HepG2 (cell line): ENCODE results near the gene SETD1B. TPM values are rescaled to one million over a fixed set of nuclear protein-coding genes. Genes with fewer than 3 reads are reported as not detected.
A peak's percentile ranks its signal among the peaks of the same experiment; 100 is the strongest.

Experiments used
- GMEB1 ChIP-seq: sonication (generic); formaldehyde crosslinking; IDR thresholded peaks from 2 replicates; pipeline ENCODE4 v1.5.1; 2020; ENCODE audit warnings: missing genetic modification reagents, mild to moderate bottlenecking, borderline replicate concordance
- GTF2F1 ChIP-seq: fragments of 150-350 bp; IDR thresholded peaks from 2 replicates; pipeline ENCODE4 v1.6.1; 2014; ENCODE audit warnings: low read length
- JARID2 ChIP-seq: sonication (generic); formaldehyde crosslinking; IDR thresholded peaks from 2 replicates; pipeline ENCODE4 v1.8.1; 2023; ENCODE audit warnings: missing genetic modification reagents, inconsistent platforms; ENCODE audit not compliant: insufficient replicate concordance
- MAFK ChIP-seq, 2 experiments: IDR thresholded peaks in 1 of 2; conservative IDR thresholded peaks in 1 of 2; 2 replicates each; pipeline ENCODE4 v1.6.1; 2011; ENCODE audit warnings: improper control_type of control experiment in 2 of 2, low read length in 2 of 2
- MED1 ChIP-seq: sonication (generic); formaldehyde crosslinking; IDR thresholded peaks from 2 replicates; pipeline ENCODE4 v1.4.0; 2020; ENCODE audit warnings: missing genetic modification reagents
- REL ChIP-seq: sonication (generic); formaldehyde crosslinking; conservative IDR thresholded peaks from 2 replicates; pipeline ENCODE4 v1.8.0; 2022; ENCODE audit warnings: mild to moderate bottlenecking, missing genetic modification reagents, moderate library complexity
- SALL1 ChIP-seq: sonication (generic); formaldehyde crosslinking; IDR thresholded peaks from 2 replicates; pipeline ENCODE4 v1.8.0; 2022; ENCODE audit warnings: mild to moderate bottlenecking, missing genetic modification reagents
- SIN3A ChIP-seq: IDR thresholded peaks from 2 replicates; pipeline ENCODE4 v1.6.1; 2011; ENCODE audit warnings: low read depth, mild to moderate bottlenecking, control low read depth, low read length, borderline replicate concordance
- SNAI1 ChIP-seq: sonication (generic); formaldehyde crosslinking; IDR thresholded peaks from 2 replicates; pipeline ENCODE4 v1.5.0; 2020; ENCODE audit warnings: mild to moderate bottlenecking, missing genetic modification reagents, borderline replicate concordance
- STAG1 ChIP-seq: sonication (generic); formaldehyde crosslinking; IDR thresholded peaks from 2 replicates; pipeline ENCODE4 v1.4.0; 2020; ENCODE audit warnings: missing genetic modification reagents
- TEAD3 ChIP-seq: optimal IDR thresholded peaks from 2 replicates; pipeline ENCODE3; 2016; ENCODE audit warnings: borderline replicate concordance
- ZFP62 ChIP-seq: sonication (generic); formaldehyde crosslinking; IDR thresholded peaks from 2 replicates; pipeline ENCODE4 v1.4.0; 2020; ENCODE audit warnings: missing genetic modification reagents
- ZMYM3 ChIP-seq: sonication (generic); formaldehyde crosslinking; IDR thresholded peaks from 2 replicates; pipeline ENCODE4 v1.5.1; 2020; ENCODE audit warnings: mild to moderate bottlenecking, missing genetic modification reagents
- ZNF160 ChIP-seq: sonication (generic); formaldehyde crosslinking; IDR thresholded peaks from 2 replicates; pipeline ENCODE4 v1.8.0; 2022; ENCODE audit warnings: mild to moderate bottlenecking, inconsistent platforms, missing genetic modification reagents
- ZNF512B ChIP-seq: sonication (generic); formaldehyde crosslinking; IDR thresholded peaks from 2 replicates; pipeline ENCODE4 v1.5.1; 2020; ENCODE audit warnings: missing genetic modification reagents, mild to moderate bottlenecking, borderline replicate concordance
- ZNF839 ChIP-seq: sonication (generic); formaldehyde crosslinking; IDR thresholded peaks from 2 replicates; pipeline ENCODE4 v1.4.0; 2020; ENCODE audit warnings: missing genetic modification reagents, mild to moderate bottlenecking, borderline replicate concordance
- ZZZ3 ChIP-seq: sonication (generic); formaldehyde crosslinking; IDR thresholded peaks from 2 replicates; pipeline ENCODE4 v1.4.0; 2020; ENCODE audit warnings: missing genetic modification reagents, mild to moderate bottlenecking, borderline replicate concordance
- polyA plus RNA-seq, 8 experiments: library from polyadenylated mRNA; depleted of rRNA in 3 of 8; stranded (reverse) in 7 of 8; unstranded in 1 of 8; fragments of >200 nt; fragmentation: Illumina TruSeq in 4 of 8; extraction: Trizol in 4 of 8; gene quantifications; 2 replicates each; pipeline versions ENCODE4 v1.2.1 to v1.2.3, GENCODE V29; 2011 to 2016; ENCODE audit warnings: low read depth in 4 of 8, missing spikeins in 1 of 8, mixed read lengths in 1 of 8; ENCODE audit not compliant: insufficient read depth in 1 of 8
- total RNA-seq, 5 experiments: library from RNA; depleted of rRNA; stranded (reverse); fragments of >200 nt; fragmentation: Illumina TruSeq; extraction: Trizol; gene quantifications; 2 replicates each; pipeline ENCODE4 v1.2.3, GENCODE V29; 2016; ENCODE audit warnings: low read depth in 1 of 5
- TF ChIP-seq, protein P1 (sequence below): sonication (generic); formaldehyde crosslinking; IDR thresholded peaks from 2 replicates; pipeline ENCODE4; 2020; ENCODE audit warnings: missing genetic modification reagents, mild to moderate bottlenecking, borderline replicate concordance
- TF ChIP-seq, protein P2 (sequence below): sonication (generic); formaldehyde crosslinking; IDR thresholded peaks from 2 replicates; pipeline ENCODE4 v1.5.0; 2020; ENCODE audit warnings: missing genetic modification reagents

Gene SETD1B
- total and polyA plus RNA-seq, 2 of the 13 experiments (the other 11 are each of a cell fraction or from before 2014, with no cell fraction given), result 1.1 to 1.4 TPM

DNA sequence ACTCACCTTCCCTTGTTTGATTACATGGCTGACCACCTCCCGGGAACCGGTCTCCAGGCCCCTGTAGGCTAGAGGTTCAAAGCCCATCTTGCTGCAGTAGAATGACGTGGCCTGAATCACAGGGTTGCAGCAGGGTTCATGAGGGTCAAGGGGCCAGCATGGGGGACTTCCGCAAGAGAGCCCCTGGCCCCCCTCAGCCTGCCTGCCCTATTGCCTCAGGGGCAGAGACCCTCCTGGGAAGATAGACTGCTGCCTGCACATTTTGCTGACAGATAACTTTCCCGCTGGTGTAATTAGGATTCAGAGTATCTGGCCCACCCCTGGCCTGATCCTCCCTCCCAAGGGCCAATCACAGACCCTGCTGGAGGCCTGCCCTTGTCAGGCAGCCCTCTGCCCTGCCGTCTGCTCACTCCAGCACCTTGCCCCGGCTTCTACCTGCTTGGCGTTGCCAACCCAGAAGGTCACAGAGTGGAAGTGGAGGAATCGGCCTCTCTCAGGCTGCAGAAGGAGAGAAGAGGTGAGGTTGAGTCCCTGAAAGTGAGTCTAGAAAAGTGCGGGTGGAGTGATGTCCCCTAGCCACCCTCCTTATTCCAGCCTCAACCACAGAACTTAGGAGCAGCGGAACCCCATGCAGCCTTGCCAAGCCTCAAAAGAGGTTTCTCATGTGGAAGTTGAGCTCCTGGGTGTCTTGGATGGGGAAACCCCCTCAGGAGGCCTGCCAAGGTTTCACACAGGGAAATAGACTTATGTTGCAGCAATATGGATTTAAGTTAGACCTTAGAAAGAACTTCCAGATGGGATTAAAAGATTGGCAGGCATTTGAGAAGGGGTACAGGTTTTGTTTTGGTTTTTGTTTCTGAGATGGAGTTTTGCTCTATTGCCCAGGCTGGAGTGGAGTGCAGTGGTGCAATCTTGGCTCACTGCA is 53.8 kb downstream of the SETD1B start (continued):
- 0 out of 2 replicates have a peak, but pooled peaks have one; percentile 67 for TF ChIP-seq REL
- peak; percentile 25 for TF ChIP-seq JARID2
- TF ChIP-seq GTF2F1, result no peak
- peak; percentile 91 for TF ChIP-seq SALL1 (CRISPR knock-in tag)
- no peak for TF ChIP-seq ZFP62
- TF ChIP-seq ZNF160 (CRISPR knock-in tag), result no peak; the same call in 1 of the 2 replicates
- TF ChIP-seq ZNF839 (CRISPR knock-in tag), result no peak
- peak; percentile 65; the same call in 1 of the 2 replicates for TF ChIP-seq SIN3A
- TF ChIP-seq, protein P1, sequence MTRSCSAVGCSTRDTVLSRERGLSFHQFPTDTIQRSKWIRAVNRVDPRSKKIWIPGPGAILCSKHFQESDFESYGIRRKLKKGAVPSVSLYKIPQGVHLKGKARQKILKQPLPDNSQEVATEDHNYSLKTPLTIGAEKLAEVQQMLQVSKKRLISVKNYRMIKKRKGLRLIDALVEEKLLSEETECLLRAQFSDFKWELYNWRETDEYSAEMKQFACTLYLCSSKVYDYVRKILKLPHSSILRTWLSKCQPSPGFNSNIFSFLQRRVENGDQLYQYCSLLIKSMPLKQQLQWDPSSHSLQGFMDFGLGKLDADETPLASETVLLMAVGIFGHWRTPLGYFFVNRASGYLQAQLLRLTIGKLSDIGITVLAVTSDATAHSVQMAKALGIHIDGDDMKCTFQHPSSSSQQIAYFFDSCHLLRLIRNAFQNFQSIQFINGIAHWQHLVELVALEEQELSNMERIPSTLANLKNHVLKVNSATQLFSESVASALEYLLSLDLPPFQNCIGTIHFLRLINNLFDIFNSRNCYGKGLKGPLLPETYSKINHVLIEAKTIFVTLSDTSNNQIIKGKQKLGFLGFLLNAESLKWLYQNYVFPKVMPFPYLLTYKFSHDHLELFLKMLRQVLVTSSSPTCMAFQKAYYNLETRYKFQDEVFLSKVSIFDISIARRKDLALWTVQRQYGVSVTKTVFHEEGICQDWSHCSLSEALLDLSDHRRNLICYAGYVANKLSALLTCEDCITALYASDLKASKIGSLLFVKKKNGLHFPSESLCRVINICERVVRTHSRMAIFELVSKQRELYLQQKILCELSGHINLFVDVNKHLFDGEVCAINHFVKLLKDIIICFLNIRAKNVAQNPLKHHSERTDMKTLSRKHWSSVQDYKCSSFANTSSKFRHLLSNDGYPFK (CRISPR knock-in tag), result peak; percentile 35; the same call in 1 of the 2 replicates
- TF ChIP-seq, protein P2, sequence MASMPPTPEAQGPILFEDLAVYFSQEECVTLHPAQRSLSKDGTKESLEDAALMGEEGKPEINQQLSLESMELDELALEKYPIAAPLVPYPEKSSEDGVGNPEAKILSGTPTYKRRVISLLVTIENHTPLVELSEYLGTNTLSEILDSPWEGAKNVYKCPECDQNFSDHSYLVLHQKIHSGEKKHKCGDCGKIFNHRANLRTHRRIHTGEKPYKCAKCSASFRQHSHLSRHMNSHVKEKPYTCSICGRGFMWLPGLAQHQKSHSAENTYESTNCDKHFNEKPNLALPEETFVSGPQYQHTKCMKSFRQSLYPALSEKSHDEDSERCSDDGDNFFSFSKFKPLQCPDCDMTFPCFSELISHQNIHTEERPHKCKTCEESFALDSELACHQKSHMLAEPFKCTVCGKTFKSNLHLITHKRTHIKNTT (CRISPR knock-in tag), result no peak
- TF ChIP-seq STAG1 (CRISPR knock-in tag), result 0 out of 2 replicates have a peak, but pooled peaks have one; percentile 7
- no peak; the same call in 1 of the 2 replicates for TF ChIP-seq GMEB1 (CRISPR knock-in tag)
- TF ChIP-seq ZMYM3 (CRISPR knock-in tag), result peak; percentile 94
- peak; percentile 94 for TF ChIP-seq MED1 (CRISPR knock-in tag)
- no peak for TF ChIP-seq ZNF512B
- TF ChIP-seq SNAI1 (CRISPR knock-in tag), result 0 out of 2 replicates have a peak, but pooled peaks have one; percentile 67
- TF ChIP-seq TEAD3 (CRISPR knock-in tag), result peak; percentile 78
- TF ChIP-seq MAFK (conservative IDR thresholded peaks at IDR 0.05 in 1 of 2, IDR thresholded peaks at IDR 0.05 in 1 of 2; ENCODE audit: low read length in 2 of 2), result peak; percentile 95 to 99
- TF ChIP-seq ZZZ3, result no peak; the same call in none of the 2 replicates
